Measurements from ENCODE around the gene GPR34.
"Not testable (repeated sequence)": the region's sequence is repeated elsewhere in the genome, so short reads cannot be mapped to it uniquely, and the experiment has no call there.

Gene GPR34, protein sequence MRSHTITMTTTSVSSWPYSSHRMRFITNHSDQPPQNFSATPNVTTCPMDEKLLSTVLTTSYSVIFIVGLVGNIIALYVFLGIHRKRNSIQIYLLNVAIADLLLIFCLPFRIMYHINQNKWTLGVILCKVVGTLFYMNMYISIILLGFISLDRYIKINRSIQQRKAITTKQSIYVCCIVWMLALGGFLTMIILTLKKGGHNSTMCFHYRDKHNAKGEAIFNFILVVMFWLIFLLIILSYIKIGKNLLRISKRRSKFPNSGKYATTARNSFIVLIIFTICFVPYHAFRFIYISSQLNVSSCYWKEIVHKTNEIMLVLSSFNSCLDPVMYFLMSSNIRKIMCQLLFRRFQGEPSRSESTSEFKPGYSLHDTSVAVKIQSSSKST

DNA sequence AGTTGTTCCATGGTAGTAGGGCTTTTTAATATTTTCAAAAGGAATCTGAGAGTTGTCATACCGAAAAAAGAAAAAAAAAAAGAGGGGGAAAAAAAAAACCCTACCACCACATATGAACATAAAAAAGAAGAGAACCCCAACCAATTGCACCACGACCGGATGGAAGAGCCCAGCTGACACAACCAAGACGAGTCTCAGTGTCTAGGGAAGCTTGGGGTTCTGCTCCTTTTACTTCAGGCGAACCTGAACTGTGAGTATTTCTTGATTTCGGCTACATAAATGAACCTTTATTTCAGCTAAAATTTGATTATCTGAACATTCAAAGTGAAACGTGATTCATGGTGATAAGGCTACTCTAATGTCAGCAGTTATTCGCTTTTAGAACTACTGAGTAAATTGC is at the start of gene GPR34:
GPR34 (plus strand) TSS at position 139 of the 400 bp plus-strand sequence. CDS start 6,661 bp downstream, outside the sequence.
- no peak for DNase-seq (ENCODE audit: low spot score)

DNA sequence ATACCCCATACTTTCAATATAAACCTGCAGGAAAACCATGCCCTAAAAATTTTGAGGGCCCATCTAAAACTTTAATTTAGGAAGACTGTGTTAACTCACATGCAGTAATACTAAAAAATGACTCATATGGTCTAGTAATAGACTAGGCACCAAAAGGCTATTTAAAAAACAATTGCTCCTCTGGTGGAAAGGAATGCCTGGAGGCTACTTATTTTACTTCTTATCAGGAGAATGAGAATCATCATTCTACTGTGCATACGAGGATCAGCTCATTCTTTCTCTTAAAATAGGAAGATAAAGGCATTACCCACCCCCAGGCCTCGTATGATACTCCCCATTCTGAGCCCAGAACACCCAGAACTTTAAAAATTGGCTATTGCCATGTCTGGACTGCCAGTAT is 42.6 kb upstream of the GPR34 start:
- DNase-seq (ENCODE audit: low spot score), result not testable (repeated sequence)

DNA sequence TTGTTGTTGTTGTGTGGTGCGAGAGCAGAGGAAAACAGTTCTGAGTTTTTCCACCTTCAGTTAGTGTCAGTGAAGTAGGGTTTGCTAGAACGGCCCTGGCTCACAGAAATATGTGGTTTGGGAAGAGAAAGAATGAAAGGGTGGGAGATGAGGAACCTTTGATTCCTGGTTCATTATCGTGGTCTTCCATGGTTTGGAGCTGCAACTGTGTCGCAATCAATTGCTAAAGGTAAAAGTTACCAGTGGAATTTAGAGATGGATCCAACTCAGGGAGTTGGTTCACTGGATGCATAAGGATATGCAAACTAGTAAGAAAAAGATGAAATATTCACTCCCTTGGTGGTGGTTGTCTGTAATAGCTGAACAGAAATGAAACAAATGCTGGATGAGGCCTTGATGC is 35.6 kb upstream of the GPR34 start:
- DNase-seq (ENCODE audit: low spot score), result no peak

DNA sequence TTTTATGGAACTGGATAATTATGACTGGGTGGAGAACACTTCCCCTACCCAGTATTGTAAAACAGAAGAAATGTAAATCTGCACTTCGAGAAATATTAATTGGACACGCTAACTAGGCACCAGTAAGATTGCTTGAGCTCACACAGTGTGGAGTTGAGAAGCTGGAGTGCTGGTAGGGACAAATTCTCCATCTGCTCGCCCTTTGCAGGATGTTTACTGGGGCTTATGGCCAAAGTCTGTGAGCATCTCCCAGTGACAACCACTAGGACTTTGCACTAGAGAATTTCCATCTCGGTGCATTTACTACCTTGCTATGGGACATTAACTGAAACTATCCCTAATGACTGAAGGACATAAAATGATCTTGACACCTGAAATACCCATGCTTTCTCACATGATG is 33.7 kb upstream of the GPR34 start:
- no peak for DNase-seq (ENCODE audit: low spot score)

DNA sequence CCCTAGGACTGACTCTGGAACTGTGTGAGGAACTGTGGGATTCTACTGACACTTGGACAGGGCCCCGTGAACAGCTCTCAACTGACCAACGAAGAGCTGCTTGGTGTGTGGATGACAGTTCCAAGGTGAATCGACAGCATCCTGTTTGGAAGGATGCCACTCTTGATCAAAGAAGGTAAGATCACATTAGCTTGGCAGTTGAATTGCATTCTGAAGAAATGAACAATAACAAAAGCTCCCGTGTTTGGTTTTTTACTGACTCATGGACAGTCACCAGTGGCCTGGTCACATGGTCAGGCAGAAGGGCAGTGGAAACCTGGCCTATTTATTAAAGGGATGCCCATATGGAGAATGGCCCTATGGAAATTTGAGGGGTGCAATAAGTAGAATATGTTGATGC is 33.1 kb upstream of the GPR34 start:
- DNase-seq (ENCODE audit: low spot score), result no peak

DNA sequence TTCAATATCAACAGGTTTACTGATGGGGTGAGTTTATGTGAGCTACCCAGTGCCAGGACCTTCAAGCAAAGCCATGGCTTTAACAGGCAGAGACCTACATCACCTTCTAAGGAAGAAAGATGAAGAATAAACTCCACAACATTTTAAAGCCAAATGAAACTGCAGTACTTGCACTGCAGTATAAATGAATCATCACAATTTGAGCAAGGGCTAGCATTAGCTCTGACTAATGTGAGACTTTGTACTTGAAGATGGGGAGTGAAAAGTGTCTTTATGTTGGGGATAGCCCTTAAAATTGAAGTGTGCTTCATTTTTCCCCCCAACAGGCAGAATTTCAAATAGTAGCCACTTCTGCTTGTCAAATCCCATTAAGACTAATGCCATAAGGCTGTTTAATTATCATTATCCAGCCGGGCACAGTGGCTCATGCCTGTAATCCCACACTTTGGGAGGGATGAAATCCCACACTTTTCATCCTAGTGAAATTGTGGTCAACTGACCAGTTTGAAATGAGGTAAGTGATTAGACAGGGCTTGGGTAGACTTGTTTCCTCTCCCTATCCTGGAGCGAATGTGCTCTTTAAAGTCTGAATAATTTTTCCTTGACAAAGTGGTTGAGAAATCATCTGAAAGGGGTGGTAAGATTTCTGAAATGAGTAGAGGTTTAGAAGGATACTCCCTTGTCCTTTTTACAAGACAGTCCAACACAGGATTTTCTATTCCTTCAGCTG is 27.2 kb upstream of the GPR34 start:
- DNase-seq (ENCODE audit: low spot score), result no peak

DNA sequence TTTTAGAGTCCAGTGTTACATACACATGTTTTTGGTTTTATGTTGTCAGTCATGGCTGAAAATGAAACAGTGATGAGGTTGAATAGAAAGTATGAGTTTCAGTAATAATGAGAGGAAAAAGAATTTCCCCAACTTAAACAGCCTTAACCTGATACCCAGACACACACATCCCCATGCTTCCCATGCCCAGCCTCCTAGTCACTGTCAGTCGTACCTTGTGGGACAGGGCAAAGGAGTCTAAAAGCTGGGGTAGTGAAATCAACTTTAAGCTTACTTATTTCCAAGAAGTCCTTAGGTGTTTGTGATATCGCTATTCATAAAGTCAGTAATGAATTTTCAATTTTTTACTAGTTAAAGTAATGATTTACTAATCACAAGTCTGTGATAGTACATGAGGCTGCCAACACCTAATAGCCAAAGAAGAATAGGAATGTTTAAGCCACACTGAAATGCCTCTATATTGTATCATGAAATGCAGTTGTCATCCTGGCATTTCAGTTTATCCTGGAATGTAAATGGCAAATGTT is 24.3 kb upstream of the GPR34 start:
- DNase-seq (ENCODE audit: low spot score), result no peak

DNA sequence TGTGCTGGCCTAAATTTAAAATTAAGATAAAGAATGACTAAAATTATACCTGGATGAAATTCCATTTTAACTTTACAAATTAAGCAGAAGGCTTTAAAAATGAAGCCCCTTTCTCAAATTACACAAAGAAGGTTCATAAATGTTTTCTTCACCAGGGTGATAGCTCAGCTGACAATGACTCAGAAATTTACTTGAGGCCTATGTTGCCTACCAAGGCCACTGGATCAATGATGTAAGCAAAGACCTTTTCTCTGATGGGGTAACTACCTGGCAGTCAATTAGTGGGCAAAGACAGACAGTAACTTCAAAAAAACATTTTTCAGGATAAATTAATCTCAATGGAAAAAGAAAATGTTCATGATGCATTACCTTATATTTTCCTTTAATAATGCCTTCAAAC is 23.9 kb upstream of the GPR34 start:
- no peak for DNase-seq (ENCODE audit: low spot score)

DNA sequence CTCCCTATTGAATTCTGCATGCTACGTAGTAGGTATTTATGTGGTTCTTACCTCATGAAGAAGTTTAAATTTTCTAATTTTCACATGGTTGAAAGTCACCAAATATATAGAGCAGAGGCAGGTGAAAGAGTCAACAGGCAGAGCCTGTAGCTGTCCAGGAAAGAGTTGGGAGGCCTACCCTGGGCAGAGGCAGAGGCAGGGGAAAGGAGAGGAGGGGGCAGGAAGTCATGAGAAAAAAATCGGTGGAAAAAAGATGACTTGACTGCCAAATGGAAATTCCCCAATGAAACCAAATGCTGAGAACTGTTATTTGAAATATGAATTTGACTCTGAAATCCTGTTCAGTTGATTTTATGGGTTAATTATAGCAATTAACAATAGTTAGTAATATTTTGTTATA is 23.1 kb upstream of the GPR34 start:
- no peak for DNase-seq (ENCODE audit: low spot score)

DNA sequence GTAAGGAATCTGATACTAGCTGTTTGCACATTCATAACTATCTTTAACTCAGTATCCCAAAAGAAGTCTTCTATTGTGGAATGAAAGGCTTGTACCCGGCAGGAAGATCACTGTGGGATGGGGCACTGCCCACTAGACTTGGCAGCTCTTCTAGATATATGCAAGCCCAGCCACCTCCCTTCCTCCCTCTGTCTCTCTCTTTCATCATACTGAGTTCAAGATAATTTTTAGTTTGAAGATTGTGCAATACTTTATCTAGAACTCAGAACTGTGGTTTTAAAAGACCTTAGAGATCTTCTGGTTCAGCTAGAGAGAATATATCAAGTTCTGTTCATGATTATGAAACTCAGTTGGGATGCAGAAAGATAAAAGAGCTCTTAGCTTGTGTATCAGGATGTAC is 22.5 kb upstream of the GPR34 start:
- DNase-seq (ENCODE audit: low spot score), result peak; percentile 0

DNA sequence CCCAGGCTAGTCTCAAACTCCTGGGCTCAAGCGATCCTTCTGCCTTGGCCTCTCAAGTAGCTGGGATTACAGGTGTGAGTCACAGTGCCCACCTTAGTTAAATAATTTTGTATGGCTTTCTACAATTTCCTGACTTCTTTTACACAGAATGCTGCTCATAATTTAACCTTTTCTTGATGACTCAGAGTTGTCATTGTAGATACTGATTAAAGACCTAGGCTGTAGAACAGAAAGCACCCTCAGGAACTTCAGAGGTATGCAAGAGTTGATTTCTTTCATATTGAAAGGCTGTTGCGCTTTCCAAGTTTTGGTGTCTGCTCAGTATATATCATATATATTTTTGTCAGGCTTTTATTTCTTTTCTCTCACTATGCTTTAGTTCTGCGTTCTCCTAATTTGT is 21.1 kb upstream of the GPR34 start:
- DNase-seq (ENCODE audit: low spot score), result no peak

DNA sequence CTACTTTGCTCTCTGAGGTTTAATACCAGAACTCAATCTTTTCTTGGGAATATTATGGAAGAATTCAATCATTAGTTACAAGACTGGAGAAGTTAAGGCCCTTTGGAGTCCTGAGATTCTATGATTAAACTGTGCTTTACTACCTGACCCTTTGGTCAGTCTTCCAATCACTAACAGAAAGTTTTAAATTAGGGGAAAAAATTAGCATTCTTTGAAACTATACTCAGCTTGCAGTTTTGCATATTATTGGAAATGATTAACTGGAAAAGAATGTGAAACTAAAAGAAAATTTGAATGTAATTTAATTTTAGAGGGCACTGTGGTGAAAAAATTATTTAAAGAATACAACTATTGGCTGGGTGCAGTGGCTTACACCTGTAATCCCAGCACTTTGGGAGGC is 18.7 kb upstream of the GPR34 start:
- no peak for DNase-seq (ENCODE audit: low spot score)

DNA sequence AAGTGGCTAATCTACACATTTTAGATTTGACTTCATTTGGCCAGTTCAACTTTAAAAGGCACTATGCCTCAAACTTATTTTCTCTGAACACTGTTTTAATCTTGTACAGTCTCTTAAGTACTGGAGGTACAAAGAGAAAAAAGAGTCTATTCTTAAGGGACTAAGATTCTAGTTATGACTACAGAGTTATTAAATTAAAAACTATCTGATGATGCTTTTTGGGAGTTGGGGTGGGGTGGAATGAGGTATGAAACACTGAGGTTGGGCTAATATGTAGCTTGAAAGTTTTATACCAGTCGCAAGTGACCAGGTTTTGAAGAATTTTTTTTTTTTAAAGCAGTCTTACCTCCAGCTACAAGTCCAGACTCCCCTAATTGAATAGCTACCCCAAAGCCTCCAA is 17.7 kb upstream of the GPR34 start:
- DNase-seq (ENCODE audit: low spot score), result no peak

DNA sequence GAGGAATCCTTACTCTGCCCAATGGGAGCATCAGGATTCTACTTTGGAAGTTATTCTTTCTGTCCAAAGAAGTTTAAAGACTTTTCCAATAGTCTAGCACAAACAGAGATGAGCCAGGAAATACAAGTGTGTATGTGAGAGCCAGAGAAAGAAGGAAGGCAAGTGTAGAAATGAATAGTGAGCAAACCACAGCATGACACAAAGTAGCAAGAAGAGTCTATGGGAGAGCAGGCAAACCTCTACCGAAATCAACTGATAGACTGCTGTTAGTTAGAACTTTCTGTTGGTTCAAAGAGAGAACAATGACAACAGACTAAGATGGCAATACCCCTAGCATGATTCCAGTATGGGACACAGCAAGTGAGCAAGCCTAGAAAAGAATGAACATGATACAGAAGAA is 16.1 kb upstream of the GPR34 start:
- no peak for DNase-seq (ENCODE audit: low spot score)

DNA sequence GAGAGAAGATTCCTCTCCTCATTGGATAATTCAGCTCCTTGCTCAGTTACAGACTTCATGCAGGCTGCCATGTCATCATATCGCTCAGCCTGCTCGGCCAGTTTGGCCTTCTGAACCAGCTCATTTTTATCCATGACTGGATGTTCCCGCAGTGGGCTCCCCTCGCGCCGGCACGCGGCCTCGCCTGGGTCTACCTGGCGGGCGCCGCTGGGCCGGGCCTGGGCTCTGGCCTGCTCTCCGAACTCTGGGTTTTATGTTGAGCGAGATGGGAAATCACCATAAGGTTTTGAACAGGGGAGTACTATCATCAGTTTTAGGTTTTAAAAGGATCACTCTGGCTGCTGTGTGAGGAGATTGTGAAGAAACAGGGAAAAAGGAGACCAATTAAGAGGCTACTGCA is 12.4 kb upstream of the GPR34 start:
- not testable (repeated sequence) for DNase-seq (ENCODE audit: low spot score)

DNA sequence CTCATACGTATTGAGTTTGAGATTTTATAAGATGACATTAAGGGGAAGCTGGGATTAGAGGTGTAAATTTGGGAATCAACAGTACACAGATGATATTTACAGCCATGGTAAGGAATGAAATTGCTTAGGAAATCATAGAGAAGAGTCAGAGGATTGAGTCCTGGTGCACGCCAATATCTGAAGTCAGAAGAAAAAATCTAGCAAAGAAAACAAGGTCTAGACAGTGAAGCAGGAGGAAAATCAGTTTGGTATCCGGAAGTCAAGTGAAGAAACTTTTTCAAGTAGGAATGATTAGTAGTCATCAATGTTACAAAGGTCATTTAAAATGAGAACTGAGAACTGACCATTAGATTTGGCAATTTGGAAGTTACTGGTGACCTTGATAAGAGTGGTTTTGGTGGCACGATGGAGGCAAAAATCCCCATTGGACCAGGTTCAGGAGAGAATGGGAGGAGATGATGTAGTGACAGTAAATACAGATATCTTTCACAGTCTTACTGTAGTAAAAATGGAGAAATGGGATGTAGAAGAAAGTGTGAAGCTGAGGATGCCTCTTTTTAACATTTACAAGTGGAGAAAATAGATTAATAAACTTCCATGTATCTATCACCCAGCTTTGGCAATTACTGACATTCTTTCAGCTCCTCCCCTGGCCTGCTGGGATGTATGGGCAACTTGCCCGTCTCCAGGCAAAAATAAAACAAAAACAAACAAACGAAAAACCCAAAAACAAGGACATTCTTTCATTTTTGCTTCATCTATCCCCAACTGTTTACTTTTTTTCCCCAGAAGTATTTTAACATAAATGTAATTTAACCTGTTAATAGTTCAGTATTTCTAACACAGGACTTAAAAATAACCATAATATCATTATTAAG is 11.4 kb upstream of the GPR34 start:
- DNase-seq (ENCODE audit: low spot score), result no peak

DNA sequence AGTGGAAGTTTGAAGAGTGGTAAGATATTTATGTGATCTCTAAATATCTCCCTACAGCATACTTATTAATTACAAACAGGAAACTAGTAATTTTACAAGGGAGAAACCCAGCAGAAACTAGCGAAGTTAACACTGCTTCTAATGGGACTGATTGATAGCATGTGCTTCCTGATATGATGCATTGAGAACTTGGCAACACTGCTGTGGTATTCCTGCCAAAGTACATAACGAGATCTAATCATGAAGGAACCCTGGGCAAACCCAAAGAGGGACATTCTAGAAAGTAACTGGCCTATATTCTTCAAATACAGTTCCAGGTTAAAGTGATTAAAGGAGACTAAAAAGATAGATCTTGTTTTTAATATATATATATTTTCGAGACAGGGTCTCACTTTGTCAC is 4.6 kb upstream of the GPR34 start:
- no peak for DNase-seq (ENCODE audit: low spot score)

DNA sequence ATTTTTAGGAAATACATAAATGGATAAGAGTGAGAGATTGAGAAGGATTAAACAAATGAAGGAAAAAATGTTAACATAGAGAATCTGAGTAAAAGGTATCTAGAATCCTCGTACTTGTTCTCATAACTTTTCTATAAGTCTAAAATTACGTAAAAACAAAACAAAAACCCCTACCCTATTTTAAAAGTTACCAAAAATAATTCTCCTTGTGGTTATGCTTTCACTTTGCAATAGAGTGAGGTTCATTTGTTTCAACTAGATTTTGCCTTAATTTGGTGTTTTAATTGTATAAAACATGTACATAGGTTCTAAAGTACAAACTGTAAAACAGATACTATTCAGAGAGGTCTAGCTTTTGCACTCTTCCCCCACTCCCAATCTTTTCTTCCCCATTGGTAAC is 3.8 kb upstream of the GPR34 start:
- DNase-seq (ENCODE audit: low spot score), result no peak

DNA sequence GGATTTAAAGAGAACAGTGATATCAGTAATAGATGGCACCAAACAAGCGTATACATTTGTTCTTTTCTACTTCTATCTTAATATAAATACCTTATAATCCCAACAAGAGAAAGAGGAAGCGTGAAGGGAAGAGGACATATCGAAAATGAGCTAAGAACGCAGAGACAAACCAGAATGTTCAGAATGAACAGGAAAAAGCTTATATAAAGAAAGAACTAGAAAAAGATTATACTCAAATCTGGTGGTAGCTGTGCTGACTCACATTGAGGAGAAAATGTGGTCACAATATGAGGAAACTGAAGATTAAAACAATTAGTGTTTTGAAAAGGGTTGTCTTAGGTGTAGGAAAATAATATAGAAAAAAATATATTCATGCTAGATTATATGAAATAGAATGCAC is 2.0 kb upstream of the GPR34 start:
- DNase-seq (ENCODE audit: low spot score), result no peak

DNA sequence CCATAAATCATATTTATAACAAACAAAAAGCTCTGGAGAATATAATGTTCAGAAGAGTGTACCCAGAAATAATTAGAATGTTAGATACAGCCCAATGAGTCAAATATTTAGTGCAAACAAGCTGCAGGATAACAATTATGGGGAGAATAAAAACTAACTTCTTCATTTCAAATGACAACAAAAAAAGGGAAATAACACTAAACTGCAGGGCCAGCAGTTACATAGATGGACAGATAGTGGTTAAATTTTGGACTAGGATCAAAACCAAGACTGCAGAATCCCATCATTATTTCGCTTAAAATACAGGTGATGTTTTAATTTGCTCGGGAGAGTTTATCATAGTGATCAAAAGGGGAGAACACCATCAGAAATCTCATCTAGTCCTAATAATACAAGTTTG is 617 bp upstream of the GPR34 start:
- no peak for DNase-seq (ENCODE audit: low spot score)

DNA sequence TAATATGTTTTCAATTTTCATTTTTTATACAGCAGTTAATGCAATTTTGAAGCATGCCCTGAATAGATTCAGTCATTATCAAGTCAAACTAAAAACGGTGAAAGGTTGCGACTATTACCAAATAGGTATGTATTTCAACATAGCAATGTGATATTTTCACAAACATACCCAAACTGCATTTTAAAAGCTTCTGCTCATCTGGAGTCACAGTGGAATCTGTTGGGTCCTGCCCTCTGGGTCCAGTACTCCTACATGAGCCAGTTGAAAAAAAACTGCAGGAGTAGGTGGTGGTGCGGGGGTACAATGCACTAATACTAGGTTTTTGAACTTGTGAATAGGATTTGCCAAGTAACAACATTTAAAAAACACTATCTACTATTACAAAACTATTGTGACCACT is 938 bp downstream of the GPR34 start:
- DNase-seq (ENCODE audit: low spot score), result no peak

DNA sequence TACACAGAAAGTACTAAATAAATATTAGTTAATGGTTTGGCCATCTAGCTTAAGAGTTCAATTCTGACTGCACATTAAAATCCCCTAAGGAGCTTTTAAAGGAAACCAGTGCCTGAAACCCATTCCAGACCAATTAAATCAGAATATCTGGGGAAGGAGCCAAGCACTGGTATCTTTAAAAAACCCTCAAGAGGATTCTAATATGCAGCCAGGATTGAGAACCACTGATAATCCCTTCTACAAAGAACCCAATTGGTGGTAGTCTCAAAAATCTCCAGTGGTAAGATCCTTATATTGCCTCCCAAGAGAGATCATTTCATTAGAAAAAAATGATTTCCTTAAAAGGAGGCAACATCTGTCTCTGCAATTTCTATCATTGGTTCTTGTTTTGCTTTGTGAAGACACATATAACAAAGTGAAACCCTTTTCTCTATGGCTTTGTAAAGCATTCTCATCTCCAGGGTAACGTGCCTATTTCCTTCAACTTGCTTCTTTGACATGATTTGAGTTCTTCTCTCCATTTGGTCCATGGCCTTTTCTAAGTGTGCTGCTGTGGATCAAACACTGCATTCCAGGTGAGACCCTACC is 3.5 kb downstream of the GPR34 start:
- DNase-seq (ENCODE audit: low spot score), result no peak
